Endothelial cell of umbilical vein (primary cell): Measurements from ENCODE around the gene ULBP2. TPM values are rescaled to one million over a fixed set of nuclear protein-coding genes. Genes with fewer than 3 reads are reported as not detected.
"Not testable (repeated sequence)": the region's sequence is repeated elsewhere in the genome, so short reads cannot be mapped to it uniquely, and the experiment has no call there.

Source experiments
- BruUV-seq: library from RNA; stranded (reverse); fragments of 400-500 nt; replicated peaks from 2 replicates; lab custom pipeline; 2021; lab: Mats Ljungman, UMichigan
- CTCF ChIA-PET: fragments of 300-600, 350-600 bp; sonication (Branson Sonifier 250); formaldehyde crosslinking; loops from one replicate; lab custom pipeline; 2021; ENCODE audit warnings: antibody characterized with exemption, inconsistent platforms; lab: Charles Lee
- POLR2A ChIA-PET: fragments of 300-600, 350-600 bp; sonication (Branson Sonifier 250); formaldehyde crosslinking; loops from one replicate; lab custom pipeline; 2021; ENCODE audit warnings: antibody characterized with exemption, inconsistent platforms; lab: Charles Lee
- DNase-seq: peaks from one replicate; pipeline ENCODE4 v3.0.0-alpha.2; 2011; ENCODE audit warnings: low read depth, low spot score
- FAIRE-seq: peaks from 2 replicates; lab custom pipeline; 2011; peaks lifted over from hg19 to GRCh38; lab: Jason Lieb, UNC
- H2AFZ ChIP-seq: 2 replicates; pipeline ENCODE4 v1.6.0; 2012; ENCODE audit warnings: low read depth, low read length, control low read depth, inconsistent platforms
- H3K27ac ChIP-seq: 2 replicates; pipeline ENCODE4 v1.5.1; 2011; ENCODE audit warnings: low read depth, mild to moderate bottlenecking, control low read depth, low read length, moderate library complexity; ENCODE audit not compliant: insufficient read depth
- H3K27me3 ChIP-seq, 2 experiments: 2 replicates each; pipeline versions ENCODE4 v1.6.0 to v1.6.1; 2011; ENCODE audit warnings: low read length in 2 of 2, mixed read lengths in 1 of 2; ENCODE audit not compliant: control insufficient read depth in 2 of 2, insufficient read depth in 2 of 2
- H3K36me3 ChIP-seq, 2 experiments: 2 replicates in 1 of 2; 3 replicates in 1 of 2; pipeline ENCODE4 v1.5.1; 2011; ENCODE audit warnings: low read length in 2 of 2, mild to moderate bottlenecking in 1 of 2, moderate library complexity in 1 of 2; ENCODE audit not compliant: control insufficient read depth in 2 of 2, insufficient read depth in 2 of 2; ENCODE audit errors: extremely low read depth in 1 of 2
- H3K4me1 ChIP-seq: 3 replicates; pipeline ENCODE4 v1.5.1; 2011; ENCODE audit warnings: mild to moderate bottlenecking, low read length; ENCODE audit not compliant: control insufficient read depth, insufficient read depth; ENCODE audit errors: extremely low read depth
- H3K4me2 ChIP-seq: 2 replicates; pipeline ENCODE4 v1.6.1; 2011; ENCODE audit warnings: low read length, control low read depth, mixed read lengths; ENCODE audit not compliant: insufficient read depth
- H3K4me3 ChIP-seq, 3 experiments: fragments of 200-600 bp in 1 of 3; sonication (generic), shearing (Covaris generic) in 1 of 3; replicated peaks in 1 of 3; 2 replicates each; pipeline ENCODE4 v1.5.1; 2011 to 2016; ENCODE audit warnings: control low read depth in 3 of 3, low read length in 3 of 3, mild to moderate bottlenecking in 2 of 3, inconsistent platforms in 1 of 3, low read depth in 1 of 3, moderate library complexity in 1 of 3; ENCODE audit not compliant: insufficient read depth in 1 of 3
- H3K79me2 ChIP-seq: 2 replicates; pipeline ENCODE4 v1.6.0; 2012; ENCODE audit warnings: low read length, inconsistent platforms; ENCODE audit not compliant: control insufficient read depth, insufficient read depth
- H3K9ac ChIP-seq: replicated peaks from 2 replicates; pipeline ENCODE3; 2011; ENCODE audit warnings: low read length, control low read depth; ENCODE audit not compliant: insufficient read depth; ENCODE audit errors: extremely low read depth
- H3K9me1 ChIP-seq: replicated peaks from 3 replicates; pipeline ENCODE4 v1.6.0; 2011; ENCODE audit warnings: mild to moderate bottlenecking, low read length; ENCODE audit not compliant: control insufficient read depth, insufficient read depth; ENCODE audit errors: extremely low read depth
- H3K9me3 ChIP-seq: replicated peaks from 2 replicates; pipeline ENCODE4 v1.5.1; 2012; ENCODE audit warnings: low read length, inconsistent platforms; ENCODE audit not compliant: control insufficient read depth, insufficient read depth
- H4K20me1 ChIP-seq: replicated peaks from 2 replicates; pipeline ENCODE3; 2011; ENCODE audit warnings: mild to moderate bottlenecking, low read length; ENCODE audit not compliant: control insufficient read depth, insufficient read depth; ENCODE audit errors: extremely low read depth
- dilution Hi-C: fragments of 300-500 bp; cut with MboI; formaldehyde crosslinking; loops from one replicate; pipeline ENCODE4 v1.15.0; 2019; ENCODE audit warnings: low sequenced_read_pairs; ENCODE audit not compliant: extremely low pct_ligation_motif_present
- intact Hi-C: fragments of 100-400 bp; cut with micrococcal nuclease; formaldehyde crosslinking; loops from one replicate; pipeline ENCODE4 v1.10.0; 2022
- polyA plus RNA-seq, 4 experiments: library from polyadenylated mRNA; depleted of rRNA in 3 of 4; stranded (reverse) in 3 of 4; unstranded in 1 of 4; fragments of >200 nt; gene quantifications; 2 replicates each; pipeline versions ENCODE4 v1.2.1 to v1.2.3, GENCODE V29; 2011 to 2012; ENCODE audit warnings: missing spikeins in 1 of 4
- total RNA-seq: library from RNA; stranded (reverse); gene quantifications from 2 replicates; pipeline ENCODE4 v1.2.3, GENCODE V29; 2021

ULBP2 gene
- total and polyA plus RNA-seq, 2 donors (not counting 3 experiments of a cell fraction or from before 2014, with no cell fraction given), result 7.0 to 22.8 TPM

DNA sequence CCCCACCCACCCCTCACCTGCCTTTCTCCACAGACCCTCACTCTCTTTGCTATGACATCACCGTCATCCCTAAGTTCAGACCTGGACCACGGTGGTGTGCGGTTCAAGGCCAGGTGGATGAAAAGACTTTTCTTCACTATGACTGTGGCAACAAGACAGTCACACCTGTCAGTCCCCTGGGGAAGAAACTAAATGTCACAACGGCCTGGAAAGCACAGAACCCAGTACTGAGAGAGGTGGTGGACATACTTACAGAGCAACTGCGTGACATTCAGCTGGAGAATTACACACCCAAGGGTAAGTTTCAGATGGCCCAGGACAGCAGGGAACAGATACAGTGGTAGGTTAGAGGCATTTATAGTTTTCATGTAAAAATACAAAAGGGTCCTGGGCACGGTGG, 3.5 kb downstream of the ULBP2 start:
- dilution Hi-C loops, H3K27me3 ChIP-seq, BruUV-seq, CTCF ChIA-PET, H3K4me1 ChIP-seq, DNase-seq, H3K9me1 ChIP-seq, H2AFZ ChIP-seq, intact Hi-C loops, H3K9ac ChIP-seq, H3K9me3 ChIP-seq, FAIRE-seq, H3K36me3 ChIP-seq, POLR2A ChIA-PET, H4K20me1 ChIP-seq, H3K4me3 ChIP-seq, H3K79me2 ChIP-seq, H3K27ac ChIP-seq, H3K4me2 ChIP-seq: not testable (repeated sequence)

DNA sequence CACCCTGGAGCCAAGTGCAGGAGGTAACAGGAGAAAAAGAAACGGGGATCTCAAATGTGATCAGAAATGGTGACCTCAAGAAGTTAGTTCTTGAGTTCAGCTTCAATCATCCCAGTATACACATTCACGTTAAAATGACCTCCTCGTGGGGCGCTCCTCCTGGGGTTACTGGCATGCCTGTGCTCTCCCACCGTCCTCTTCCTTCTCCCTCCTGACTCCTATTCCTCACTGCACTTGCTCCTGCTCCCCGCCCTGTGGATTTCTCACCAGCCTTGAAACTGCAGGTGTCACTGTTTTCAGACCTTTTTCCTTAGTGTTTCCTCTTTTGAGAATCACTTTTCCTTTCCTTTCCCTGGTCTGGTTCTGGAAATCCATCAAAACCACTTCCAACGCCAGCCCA, 4.8 kb downstream of the ULBP2 start:
- dilution Hi-C loops, FAIRE-seq, DNase-seq, H3K4me2 ChIP-seq, H3K9ac ChIP-seq, POLR2A ChIA-PET, H4K20me1 ChIP-seq, BruUV-seq, H3K4me3 ChIP-seq, H3K9me3 ChIP-seq, H3K36me3 ChIP-seq, H2AFZ ChIP-seq, H3K4me1 ChIP-seq, H3K27ac ChIP-seq, intact Hi-C loops, CTCF ChIA-PET, H3K79me2 ChIP-seq, H3K9me1 ChIP-seq: not testable (repeated sequence)
- peaks cover 9 to 10% of the 10 kb centered on the region in 2 experiments for H3K27me3 ChIP-seq

DNA sequence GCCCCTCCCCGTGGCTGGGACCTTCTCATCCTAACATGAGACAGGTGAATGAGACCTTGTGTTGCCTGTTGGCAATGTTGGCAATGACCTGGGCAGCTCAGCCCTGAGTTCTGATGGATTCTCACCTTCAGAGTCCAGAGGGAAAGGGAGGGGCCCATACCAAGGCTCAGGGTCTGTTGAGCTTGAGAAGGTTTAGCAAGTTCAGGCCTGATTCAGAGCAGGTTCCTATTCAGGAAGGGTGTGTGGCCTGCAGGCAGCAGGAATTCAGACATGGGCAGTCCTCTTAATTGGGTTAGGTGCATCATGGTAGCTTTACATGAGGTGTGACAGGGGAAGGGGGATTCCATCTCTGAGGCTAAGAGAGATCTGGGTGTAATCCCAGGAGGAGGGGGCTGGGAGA, 5.7 kb downstream of the ULBP2 start:
- CTCF ChIA-PET, H3K9ac ChIP-seq, H3K9me1 ChIP-seq, H3K4me1 ChIP-seq, H3K9me3 ChIP-seq, H3K79me2 ChIP-seq, H2AFZ ChIP-seq, FAIRE-seq, POLR2A ChIA-PET, DNase-seq, intact Hi-C loops, dilution Hi-C loops, BruUV-seq, H3K27ac ChIP-seq, H3K4me3 ChIP-seq, H3K4me2 ChIP-seq, H4K20me1 ChIP-seq, H3K36me3 ChIP-seq: not testable (repeated sequence)
- peaks cover 16 to 17% of the 10 kb centered on the region in 2 experiments for H3K27me3 ChIP-seq
